ENCODE data around the gene LCORL. TPM values are rescaled to one million over a fixed set of nuclear protein-coding genes. Genes with fewer than 3 reads are reported as not detected.

The LCORL gene
- total RNA-seq, 1 experiment from 2014 or later, result 14.1 TPM

DNA sequence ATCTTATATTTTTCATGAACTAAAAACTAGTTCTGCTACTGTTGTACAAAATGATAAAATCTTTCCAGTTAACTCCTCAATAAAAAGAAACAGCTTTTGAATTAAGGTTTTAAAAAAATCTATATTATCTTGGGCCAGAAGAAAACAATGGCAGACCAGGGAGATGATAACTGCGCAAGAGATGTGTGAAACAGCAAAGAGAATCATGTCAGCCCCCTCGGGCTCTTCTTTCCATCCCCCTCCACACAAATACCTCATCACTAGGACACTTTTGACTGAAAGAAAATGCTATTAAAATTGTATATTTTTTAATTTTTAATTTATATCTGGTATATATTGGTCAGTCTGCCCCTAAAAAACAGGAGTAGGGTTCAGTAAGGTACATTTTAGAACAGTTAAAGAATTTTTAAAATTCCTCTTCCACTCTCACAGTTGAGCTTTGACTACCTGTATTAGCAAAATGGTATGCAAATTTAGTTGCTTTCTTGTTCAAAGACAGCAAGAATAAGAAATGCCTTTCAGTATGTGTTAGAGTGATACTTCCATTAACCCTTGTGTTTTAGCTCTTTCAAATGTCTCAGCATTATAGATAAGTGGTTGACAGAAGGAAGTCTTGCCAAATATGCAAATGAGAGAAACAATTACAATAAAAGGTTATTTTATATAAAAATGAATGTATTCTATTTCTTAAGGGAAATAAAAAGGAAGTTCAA lies 36.4 kb upstream of the LCORL start:
- Mint-ChIP-seq H3K9me3 (ENCODE audit: unreplicated experiment) (peaks cover 9% of the 10 kb centered on the region), H3K27ac (ENCODE audit: low read depth, unreplicated experiment) (no peak overlapping the region), H3K4me3 (ENCODE audit: unreplicated experiment) (no peak overlapping the region), H3K27me3 (ENCODE audit: insufficient read depth, unreplicated experiment) (no peaks in the 10 kb centered on the region), H3K36me3 (ENCODE audit: insufficient read depth, unreplicated experiment) (no peaks in the 10 kb centered on the region), H3K4me1 (ENCODE audit: insufficient read depth, unreplicated experiment) (no peaks in the 10 kb centered on the region)
- CTCF ChIA-PET, result interaction anchor here (0.5 kb wide), 1 partner anchor 234 kb away, joined by 4 read pairs; no protein-coding TSS in a partner anchor
- DNase-seq (ENCODE audit: unreplicated experiment), result no peak
- intact Hi-C loops (cut with micrococcal nuclease), result no loop called here
- POLR2A ChIA-PET, result interaction anchor here (0.7 to 1.3 kb wide), 3 partner anchors 24 to 213 kb away, joined by 3 to 4 read pairs (median 4); no protein-coding TSS in a partner anchor
- TF ChIP-seq, protein P1, sequence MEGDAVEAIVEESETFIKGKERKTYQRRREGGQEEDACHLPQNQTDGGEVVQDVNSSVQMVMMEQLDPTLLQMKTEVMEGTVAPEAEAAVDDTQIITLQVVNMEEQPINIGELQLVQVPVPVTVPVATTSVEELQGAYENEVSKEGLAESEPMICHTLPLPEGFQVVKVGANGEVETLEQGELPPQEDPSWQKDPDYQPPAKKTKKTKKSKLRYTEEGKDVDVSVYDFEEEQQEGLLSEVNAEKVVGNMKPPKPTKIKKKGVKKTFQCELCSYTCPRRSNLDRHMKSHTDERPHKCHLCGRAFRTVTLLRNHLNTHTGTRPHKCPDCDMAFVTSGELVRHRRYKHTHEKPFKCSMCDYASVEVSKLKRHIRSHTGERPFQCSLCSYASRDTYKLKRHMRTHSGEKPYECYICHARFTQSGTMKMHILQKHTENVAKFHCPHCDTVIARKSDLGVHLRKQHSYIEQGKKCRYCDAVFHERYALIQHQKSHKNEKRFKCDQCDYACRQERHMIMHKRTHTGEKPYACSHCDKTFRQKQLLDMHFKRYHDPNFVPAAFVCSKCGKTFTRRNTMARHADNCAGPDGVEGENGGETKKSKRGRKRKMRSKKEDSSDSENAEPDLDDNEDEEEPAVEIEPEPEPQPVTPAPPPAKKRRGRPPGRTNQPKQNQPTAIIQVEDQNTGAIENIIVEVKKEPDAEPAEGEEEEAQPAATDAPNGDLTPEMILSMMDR (IDR thresholded peaks at IDR 0.05; ENCODE audit: unreplicated experiment), result no peak
- no TSS peak for BruUV-seq (replicated peaks)

DNA sequence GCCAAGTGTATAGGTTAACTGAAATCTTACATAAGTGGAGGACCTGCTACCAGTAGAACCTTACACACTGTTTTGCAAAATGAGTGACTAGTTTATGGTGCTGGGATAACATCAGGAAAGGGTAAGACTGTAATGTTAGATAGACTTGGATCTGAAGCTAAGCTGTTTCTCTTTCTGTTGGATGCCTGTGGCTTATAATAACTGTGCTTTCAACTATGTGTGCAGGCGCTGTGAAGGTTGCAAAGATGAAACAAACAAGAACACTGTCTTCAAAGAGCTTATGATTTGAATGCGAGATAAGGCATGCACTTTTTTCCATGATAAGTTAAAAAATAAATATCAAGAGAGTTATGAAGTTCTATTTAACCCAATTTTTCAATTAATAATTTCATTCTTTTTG lies 34.5 kb upstream of the LCORL start:
- Mint-ChIP-seq H3K27me3 (ENCODE audit: insufficient read depth, unreplicated experiment) (no peaks in the 10 kb centered on the region), H3K4me3 (ENCODE audit: unreplicated experiment) (no peak overlapping the region), H3K27ac (ENCODE audit: low read depth, unreplicated experiment) (no peak overlapping the region), H3K4me1 (ENCODE audit: insufficient read depth, unreplicated experiment) (peaks cover 2% of the 10 kb centered on the region), H3K36me3 (ENCODE audit: insufficient read depth, unreplicated experiment) (no peaks in the 10 kb centered on the region), H3K9me3 (ENCODE audit: unreplicated experiment) (peaks cover 6% of the 10 kb centered on the region)
- no TSS peak for BruUV-seq (replicated peaks)
- ChIA-PET CTCF (no interaction called here), POLR2A (no interaction called here)
- TF ChIP-seq, protein P1 (IDR thresholded peaks at IDR 0.05; ENCODE audit: unreplicated experiment), result no peak
- no peak for DNase-seq (ENCODE audit: unreplicated experiment)
- intact Hi-C loops (cut with micrococcal nuclease), result no loop called here

DNA sequence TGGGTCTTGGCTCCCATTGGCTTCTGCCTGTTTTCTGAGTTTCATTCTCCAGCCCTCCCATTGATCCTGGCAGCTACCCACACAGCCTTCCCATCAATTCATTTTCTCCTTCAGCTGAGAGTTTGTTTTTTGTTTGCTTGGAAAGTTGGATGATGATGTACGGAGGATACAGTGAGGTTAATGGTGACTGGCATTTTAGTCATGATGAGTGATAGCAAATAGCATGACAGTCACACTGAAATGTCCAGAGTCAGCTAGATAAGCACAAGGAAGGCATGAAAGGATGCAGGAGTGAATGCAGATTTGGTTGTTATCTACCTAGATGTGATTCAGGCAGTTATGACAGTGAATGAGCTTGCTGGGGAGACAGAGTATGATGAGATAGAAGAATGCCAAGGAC lies 30.6 kb upstream of the LCORL start:
- Mint-ChIP-seq H3K9me3 (ENCODE audit: unreplicated experiment) (peaks cover 6% of the 10 kb centered on the region), H3K27me3 (ENCODE audit: insufficient read depth, unreplicated experiment) (no peaks in the 10 kb centered on the region)
- intact Hi-C loops (cut with micrococcal nuclease), result no loop called here

DNA sequence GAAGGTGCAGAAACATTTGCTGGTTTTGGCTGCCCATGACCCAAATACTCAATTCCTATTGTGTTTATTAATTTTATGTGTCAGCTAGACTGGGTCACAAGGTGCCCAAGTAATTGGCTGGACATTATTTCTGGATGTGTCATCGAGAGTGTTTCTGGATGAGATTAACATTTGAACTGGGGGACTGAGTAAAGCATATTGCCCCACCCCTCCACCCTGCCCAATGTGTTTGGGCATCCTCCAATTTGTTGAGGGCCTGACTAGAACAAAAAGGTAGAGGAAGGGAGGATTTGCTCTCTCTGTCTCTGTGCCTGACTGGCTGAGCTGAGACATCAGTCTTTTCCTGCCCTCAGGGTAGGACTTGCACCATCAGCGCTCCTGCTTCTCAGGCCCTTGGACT lies 29.7 kb upstream of the LCORL start:
- intact Hi-C loops (cut with micrococcal nuclease), result no loop called here
- ChIA-PET CTCF (no interaction called here), POLR2A (interaction anchor here (0.7 to 1.2 kb wide), 3 partner anchors 24 to 1553 kb away, joined by 3 to 4 read pairs (median 4); partner anchors contain the start of gene LCORL)
- DNase-seq (ENCODE audit: unreplicated experiment), result peak; percentile 27
- TF ChIP-seq, protein P1 (IDR thresholded peaks at IDR 0.05; ENCODE audit: unreplicated experiment), result no peak
- Mint-ChIP-seq H3K27ac (ENCODE audit: low read depth, unreplicated experiment) (no peak overlapping the region), H3K36me3 (ENCODE audit: insufficient read depth, unreplicated experiment) (no peaks in the 10 kb centered on the region), H3K9me3 (ENCODE audit: unreplicated experiment) (peaks cover 6% of the 10 kb centered on the region), H3K27me3 (ENCODE audit: insufficient read depth, unreplicated experiment) (no peaks in the 10 kb centered on the region), H3K4me3 (ENCODE audit: unreplicated experiment) (no peak overlapping the region), H3K4me1 (ENCODE audit: insufficient read depth, unreplicated experiment) (peaks cover 6% of the 10 kb centered on the region)
- no TSS peak for BruUV-seq (replicated peaks)

More for the DNA sequence above, 30.6 kb upstream of the LCORL start:
- Mint-ChIP-seq H3K4me1 (ENCODE audit: insufficient read depth, unreplicated experiment) (peaks cover 6% of the 10 kb centered on the region), H3K36me3 (ENCODE audit: insufficient read depth, unreplicated experiment) (no peaks in the 10 kb centered on the region), H3K4me3 (ENCODE audit: unreplicated experiment) (no peak overlapping the region), H3K27ac (ENCODE audit: low read depth, unreplicated experiment) (no peak overlapping the region)
- TF ChIP-seq, protein P1 (IDR thresholded peaks at IDR 0.05; ENCODE audit: unreplicated experiment), result no peak
- CTCF ChIA-PET, result interaction anchor here (0.6 to 0.7 kb wide), 2 partner anchors 50 to 453 kb away, joined by 3 read pairs; no protein-coding TSS in a partner anchor
- POLR2A ChIA-PET, result interaction anchor here (0.7 kb wide), 1 partner anchor 25 kb away, joined by 4 read pairs; no protein-coding TSS in a partner anchor
- no TSS peak for BruUV-seq (replicated peaks)
- DNase-seq (ENCODE audit: unreplicated experiment), result no peak

Measured in MCF 10A (cell line).